ENCODE measurements around the gene PRKCH.
"Not testable (repeated sequence)": the region's sequence is repeated elsewhere in the genome, so short reads cannot be mapped to it uniquely, and the experiment has no call there.

Gene PRKCH

GRCh38 chr14:61404637-61405036, 83.3 kb downstream of the PRKCH start:
- no peak overlapping the region for H3K4me3 ChIP-seq (ENCODE audit: extremely low read depth, insufficient read depth, low read length, poor library complexity, severe bottlenecking)
- H3K9me3 ChIP-seq (ENCODE audit: control insufficient read depth, low read length) = no peaks in the 10 kb centered on the region
- no peaks in the 10 kb centered on the region for H3K36me3 ChIP-seq (ENCODE audit: control insufficient read depth, insufficient read depth, low read length)
- H3K4me1 ChIP-seq (ENCODE audit: control insufficient read depth, insufficient read depth, low read length, poor library complexity, severe bottlenecking) = peaks cover 19% of the 10 kb centered on the region
- H3K27ac ChIP-seq (ENCODE audit: low read depth, low read length, severe bottlenecking) = no peak overlapping the region
- WGBS, 2 experiments (ENCODE audit: insufficient coverage in 2 of 2) = no CpG with 5 or more reads among the region's 1 CpG

DNA sequence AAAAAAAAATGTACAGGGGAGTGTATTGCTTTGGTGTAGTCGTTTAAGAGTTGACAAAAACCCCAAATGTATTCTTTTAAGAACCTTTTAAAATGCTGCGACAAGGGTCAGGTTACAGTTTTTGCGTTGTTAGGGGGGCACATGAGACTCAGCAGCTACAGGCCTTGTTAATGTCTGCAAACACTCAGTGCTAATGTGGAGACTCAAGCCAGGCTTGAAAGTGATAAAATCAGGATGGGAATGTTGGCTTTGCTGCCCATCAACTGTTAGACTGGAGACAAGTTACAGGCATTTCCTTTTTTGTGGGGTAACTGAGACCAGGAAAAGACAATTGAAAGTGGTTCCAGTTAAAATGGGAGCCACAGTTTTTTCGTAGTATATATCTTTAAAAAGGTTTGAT, 84.8 kb downstream of the PRKCH start:
- 0% methylated on average over 2 of the region's 4 CpGs for WGBS, 2 experiments (ENCODE audit: insufficient coverage in 2 of 2)
- H3K4me1 ChIP-seq (ENCODE audit: control insufficient read depth, insufficient read depth, low read length, poor library complexity, severe bottlenecking) = peaks cover 19% of the 10 kb centered on the region
- H3K27ac ChIP-seq (ENCODE audit: low read depth, low read length, severe bottlenecking) = peak overlapping the region; percentile 96
- no peaks in the 10 kb centered on the region for H3K36me3 ChIP-seq (ENCODE audit: control insufficient read depth, insufficient read depth, low read length)
- H3K9me3 ChIP-seq (ENCODE audit: control insufficient read depth, low read length) = no peaks in the 10 kb centered on the region
- H3K4me3 ChIP-seq (ENCODE audit: extremely low read depth, insufficient read depth, low read length, poor library complexity, severe bottlenecking) = no peak overlapping the region

DNA sequence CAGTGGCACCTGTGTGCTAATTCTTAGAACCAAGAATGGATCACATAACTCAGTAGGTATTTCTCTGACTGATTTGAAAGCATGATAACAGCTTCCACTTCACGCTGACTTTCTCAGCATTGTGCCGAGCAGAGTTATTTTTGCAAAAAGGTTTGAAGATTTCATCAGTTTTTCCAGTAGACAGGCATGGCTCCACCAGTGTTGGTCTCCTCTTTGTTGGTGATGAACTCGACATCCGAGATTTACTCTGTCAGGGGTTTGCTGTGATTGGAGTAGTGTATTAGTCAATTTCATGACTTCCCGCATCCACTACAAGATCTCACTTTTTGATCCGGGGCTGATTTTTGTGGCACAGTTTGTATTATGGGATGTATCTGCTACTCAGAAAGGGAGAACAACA, 85.3 kb downstream of the PRKCH start:
- no peaks in the 10 kb centered on the region for H3K36me3 ChIP-seq (ENCODE audit: control insufficient read depth, insufficient read depth, low read length)
- H3K4me1 ChIP-seq (ENCODE audit: control insufficient read depth, insufficient read depth, low read length, poor library complexity, severe bottlenecking) = peaks cover 19% of the 10 kb centered on the region
- H3K9me3 ChIP-seq (ENCODE audit: control insufficient read depth, low read length) = no peaks in the 10 kb centered on the region
- H3K27ac ChIP-seq (ENCODE audit: low read depth, low read length, severe bottlenecking) = peak overlapping the region; percentile 96
- WGBS, 2 experiments (ENCODE audit: insufficient coverage in 2 of 2) = 72 to 81% methylated on average over 2 of the region's 6 CpGs
- no peak overlapping the region for H3K4me3 ChIP-seq (ENCODE audit: extremely low read depth, insufficient read depth, low read length, poor library complexity, severe bottlenecking)

DNA sequence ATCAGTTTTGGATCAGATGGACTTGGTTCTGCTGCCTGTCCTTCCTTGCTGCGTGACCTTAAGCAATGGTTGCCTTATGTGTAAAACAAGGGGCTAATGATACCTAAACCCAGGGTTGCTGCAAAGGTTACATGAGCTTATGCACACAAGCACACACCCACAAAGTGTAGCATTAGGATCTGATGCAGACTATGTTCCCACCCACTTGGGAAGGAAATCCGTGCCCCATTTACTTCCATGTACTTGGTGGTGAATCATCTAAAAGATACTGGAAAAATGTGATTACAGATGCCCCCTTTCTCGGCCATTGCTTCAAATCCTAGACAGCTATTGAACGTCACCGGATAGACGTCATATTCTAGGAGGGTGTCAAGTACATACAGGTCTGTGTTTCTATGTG, 87.1 kb downstream of the PRKCH start:
- WGBS, 2 experiments (ENCODE audit: insufficient coverage in 2 of 2) = 90 to 97% methylated on average over 2 to 5 of the region's 6 CpGs
- H3K27ac ChIP-seq (ENCODE audit: low read depth, low read length, severe bottlenecking) = no peak overlapping the region
- no peaks in the 10 kb centered on the region for H3K36me3 ChIP-seq (ENCODE audit: control insufficient read depth, insufficient read depth, low read length)
- H3K4me1 ChIP-seq (ENCODE audit: control insufficient read depth, insufficient read depth, low read length, poor library complexity, severe bottlenecking) = peaks cover 19% of the 10 kb centered on the region
- H3K9me3 ChIP-seq (ENCODE audit: control insufficient read depth, low read length) = no peaks in the 10 kb centered on the region
- H3K4me3 ChIP-seq (ENCODE audit: extremely low read depth, insufficient read depth, low read length, poor library complexity, severe bottlenecking) = no peak overlapping the region

DNA sequence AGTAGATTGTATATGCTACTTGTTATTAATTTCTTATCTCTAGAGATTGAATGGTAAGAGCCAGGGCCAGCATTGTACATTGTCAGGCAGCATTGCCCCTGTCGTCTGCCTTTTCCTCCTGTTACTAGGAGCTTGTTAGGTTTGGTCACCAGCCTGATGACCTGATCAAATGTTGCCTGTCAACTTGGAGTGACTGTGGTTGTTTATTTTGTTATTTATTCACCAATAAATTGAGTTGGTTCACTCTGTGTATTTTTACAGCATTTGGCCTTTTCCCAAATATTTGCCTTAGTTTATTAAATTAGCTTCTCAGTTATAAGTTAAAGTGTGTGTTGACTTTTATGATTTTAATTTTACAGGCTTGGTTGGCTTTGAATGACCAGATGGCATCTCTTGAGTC, 88.4 kb downstream of the PRKCH start:
- no CpG with 5 or more reads among the region's 1 CpG for WGBS, 2 experiments (ENCODE audit: insufficient coverage in 2 of 2)

GRCh38 chr14:61415934-61416333, 94.6 kb downstream of the PRKCH start:
- not testable (repeated sequence) for H3K27ac ChIP-seq (ENCODE audit: low read depth, low read length, severe bottlenecking); H3K9me3 ChIP-seq (ENCODE audit: control insufficient read depth, low read length); H3K4me3 ChIP-seq (ENCODE audit: extremely low read depth, insufficient read depth, low read length, poor library complexity, severe bottlenecking); H3K36me3 ChIP-seq (ENCODE audit: control insufficient read depth, insufficient read depth, low read length)
- 94% methylated on average over 2 of the region's 4 CpGs; no CpG with 5 or more reads in 1 of the 2 experiments for WGBS, 2 experiments (ENCODE audit: insufficient coverage in 2 of 2)
- H3K4me1 ChIP-seq (ENCODE audit: control insufficient read depth, insufficient read depth, low read length, poor library complexity, severe bottlenecking) = peaks cover 29% of the 10 kb centered on the region

More for the DNA sequence above, 88.4 kb downstream of the PRKCH start:
- no peaks in the 10 kb centered on the region for H3K36me3 ChIP-seq (ENCODE audit: control insufficient read depth, insufficient read depth, low read length)
- H3K27ac ChIP-seq (ENCODE audit: low read depth, low read length, severe bottlenecking) = no peak overlapping the region
- H3K4me3 ChIP-seq (ENCODE audit: extremely low read depth, insufficient read depth, low read length, poor library complexity, severe bottlenecking) = no peak overlapping the region
- H3K4me1 ChIP-seq (ENCODE audit: control insufficient read depth, insufficient read depth, low read length, poor library complexity, severe bottlenecking) = peaks cover 19% of the 10 kb centered on the region
- no peaks in the 10 kb centered on the region for H3K9me3 ChIP-seq (ENCODE audit: control insufficient read depth, low read length)

DNA sequence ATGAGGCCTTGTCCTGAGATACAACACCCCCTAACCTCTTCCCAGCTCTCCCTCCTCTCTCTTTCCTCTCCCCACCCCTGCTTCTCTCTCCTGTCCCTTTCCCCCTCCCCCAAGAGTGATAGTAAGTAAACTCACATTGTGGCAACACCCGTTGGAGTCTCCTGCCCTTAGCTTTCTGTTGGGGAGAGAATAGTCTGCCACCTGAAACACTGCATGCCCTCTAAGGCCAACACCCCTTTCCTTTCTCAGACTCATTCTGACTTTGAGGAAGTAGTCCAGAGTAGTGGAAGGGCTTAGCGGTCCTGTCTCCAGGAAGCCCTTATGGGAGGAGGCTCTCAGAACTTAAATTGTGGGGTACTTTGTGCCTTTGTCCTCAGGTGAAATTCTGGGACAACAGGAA, 95.2 kb downstream of the PRKCH start:
- no peaks in the 10 kb centered on the region for H3K36me3 ChIP-seq (ENCODE audit: control insufficient read depth, insufficient read depth, low read length)
- no peak overlapping the region for H3K4me3 ChIP-seq (ENCODE audit: extremely low read depth, insufficient read depth, low read length, poor library complexity, severe bottlenecking)
- no peaks in the 10 kb centered on the region for H3K9me3 ChIP-seq (ENCODE audit: control insufficient read depth, low read length)
- H3K27ac ChIP-seq (ENCODE audit: low read depth, low read length, severe bottlenecking) = no peak overlapping the region
- 80% methylated on average over 1 of the region's 2 CpGs; no CpG with 5 or more reads in 1 of the 2 experiments for WGBS, 2 experiments (ENCODE audit: insufficient coverage in 2 of 2)
- H3K4me1 ChIP-seq (ENCODE audit: control insufficient read depth, insufficient read depth, low read length, poor library complexity, severe bottlenecking) = peaks cover 32% of the 10 kb centered on the region

DNA sequence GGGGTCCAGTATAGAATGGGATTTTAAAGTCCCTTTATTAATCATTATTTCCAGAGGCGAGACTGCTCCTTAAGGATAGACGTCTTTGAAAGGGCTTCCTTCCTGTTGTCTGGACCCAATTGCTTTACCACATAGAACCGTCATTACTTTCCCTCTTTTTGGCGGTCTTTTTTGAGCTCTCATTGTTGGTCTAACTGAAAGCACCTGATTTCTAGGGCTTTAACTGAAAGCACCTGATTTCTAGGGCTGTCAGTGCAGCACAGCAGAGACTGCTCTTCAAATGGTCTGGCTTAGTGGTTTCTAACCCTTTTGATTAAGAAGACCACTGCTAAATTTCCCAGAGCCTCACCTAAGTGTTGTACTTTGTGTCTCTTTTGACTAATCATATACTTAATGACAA, 95.8 kb downstream of the PRKCH start:
- no peak overlapping the region for H3K4me3 ChIP-seq (ENCODE audit: extremely low read depth, insufficient read depth, low read length, poor library complexity, severe bottlenecking)
- 85 to 90% methylated on average over 4 of the region's 4 CpGs for WGBS, 2 experiments (ENCODE audit: insufficient coverage in 2 of 2)
- H3K36me3 ChIP-seq (ENCODE audit: control insufficient read depth, insufficient read depth, low read length) = no peaks in the 10 kb centered on the region
- H3K27ac ChIP-seq (ENCODE audit: low read depth, low read length, severe bottlenecking) = no peak overlapping the region
- H3K4me1 ChIP-seq (ENCODE audit: control insufficient read depth, insufficient read depth, low read length, poor library complexity, severe bottlenecking) = peaks cover 32% of the 10 kb centered on the region
- no peaks in the 10 kb centered on the region for H3K9me3 ChIP-seq (ENCODE audit: control insufficient read depth, low read length)

DNA sequence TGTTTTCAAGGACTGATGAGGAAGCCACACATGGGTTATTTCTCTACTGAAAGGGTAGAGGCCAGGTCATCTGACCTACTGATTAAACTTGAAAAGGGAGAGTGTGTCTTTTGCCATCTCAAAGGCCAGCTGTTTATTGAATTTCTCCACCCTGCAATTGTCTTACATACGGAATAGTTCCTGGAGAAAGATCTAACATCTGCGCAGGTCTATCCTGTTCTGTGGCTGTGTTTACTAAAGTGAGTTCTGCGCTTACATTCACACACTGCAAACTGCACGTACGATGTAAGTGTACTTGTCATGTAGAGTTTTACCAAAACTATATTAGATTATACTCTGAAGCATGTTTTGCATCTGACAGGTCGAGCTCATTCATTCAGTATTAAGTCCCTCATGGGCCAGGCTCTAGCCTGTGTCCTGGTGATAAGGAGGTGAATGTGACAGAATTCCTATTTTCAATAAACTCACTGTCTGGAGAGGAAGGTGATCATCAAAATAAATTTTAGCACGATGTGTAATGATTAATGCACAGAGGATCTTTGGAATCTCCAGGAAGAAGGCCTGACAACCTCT, 96.6 kb downstream of the PRKCH start:
- H3K4me1 ChIP-seq (ENCODE audit: control insufficient read depth, insufficient read depth, low read length, poor library complexity, severe bottlenecking) = peaks cover 32% of the 10 kb centered on the region
- no peaks in the 10 kb centered on the region for H3K9me3 ChIP-seq (ENCODE audit: control insufficient read depth, low read length)
- WGBS, 2 experiments (ENCODE audit: insufficient coverage in 2 of 2) = 100% methylated on average over 1 of the region's 7 CpGs; no CpG with 5 or more reads in 1 of the 2 experiments
- H3K36me3 ChIP-seq (ENCODE audit: control insufficient read depth, insufficient read depth, low read length) = no peaks in the 10 kb centered on the region
- no peak overlapping the region for H3K4me3 ChIP-seq (ENCODE audit: extremely low read depth, insufficient read depth, low read length, poor library complexity, severe bottlenecking)
- H3K27ac ChIP-seq (ENCODE audit: low read depth, low read length, severe bottlenecking) = no peak overlapping the region

GRCh38 chr14:61418746-61419145, 97.4 kb downstream of the PRKCH start:
- Histone ChIP-seq H3K4me1 (ENCODE audit: control insufficient read depth, insufficient read depth, low read length, poor library complexity, severe bottlenecking) (peaks cover 32% of the 10 kb centered on the region), H3K36me3 (ENCODE audit: control insufficient read depth, insufficient read depth, low read length) (no peaks in the 10 kb centered on the region), H3K27ac (ENCODE audit: low read depth, low read length, severe bottlenecking) (no peak overlapping the region), H3K9me3 (ENCODE audit: control insufficient read depth, low read length) (no peaks in the 10 kb centered on the region), H3K4me3 (ENCODE audit: extremely low read depth, insufficient read depth, low read length, poor library complexity, severe bottlenecking) (no peak overlapping the region)
- WGBS, 2 experiments (ENCODE audit: insufficient coverage in 2 of 2) = 71 to 94% methylated on average over 2 to 3 of the region's 4 CpGs

- Histone ChIP-seq H3K9me3 (ENCODE audit: control insufficient read depth, low read length) (no peaks in the 10 kb centered on the region), H3K27ac (ENCODE audit: low read depth, low read length, severe bottlenecking) (no peak overlapping the region), H3K4me3 (ENCODE audit: extremely low read depth, insufficient read depth, low read length, poor library complexity, severe bottlenecking) (no peak overlapping the region), H3K36me3 (ENCODE audit: control insufficient read depth, insufficient read depth, low read length) (no peaks in the 10 kb centered on the region), H3K4me1 (ENCODE audit: control insufficient read depth, insufficient read depth, low read length, poor library complexity, severe bottlenecking) (peaks cover 32% of the 10 kb centered on the region)
These were observed 97.8 kb downstream of the PRKCH start for GRCh38 chr14:61419201-61419600.

Measured in mesodermal cell (in vitro differentiated cells).